Loucy (cell line): ENCODE measurements around the gene ANKDD1B.
A peak's percentile ranks its signal among the peaks of the same experiment; 100 is the strongest.

ENCODE experiments used
- H2AFZ ChIP-seq: fragments of 200-600 bp; sonication (generic); 2 replicates; pipeline ENCODE4 v1.6.0; 2016; ENCODE audit warnings: antibody characterized with exemption, mild to moderate bottlenecking, low read length, moderate library complexity
- H3F3A ChIP-seq: fragments of 200-600 bp; 2 replicates; pipeline ENCODE4 v1.6.0; 2016; ENCODE audit warnings: antibody characterized with exemption, low read depth, mild to moderate bottlenecking
- H3K27me3 ChIP-seq: fragments of 200-600 bp; sonication (generic); 2 replicates; pipeline ENCODE4 v1.6.1; 2014; ENCODE audit warnings: low read length, mild to moderate bottlenecking; ENCODE audit not compliant: insufficient read depth, poor library complexity, severe bottlenecking
- H3K36me3 ChIP-seq: fragments of 200-600 bp; sonication (generic); 2 replicates; pipeline ENCODE4 v1.6.1; 2016; ENCODE audit warnings: low read length; ENCODE audit not compliant: insufficient read depth
- H3K4me1 ChIP-seq: fragments of 200-600 bp; sonication (generic); 2 replicates; pipeline ENCODE4 v1.5.1; 2014; ENCODE audit warnings: low read length, mild to moderate bottlenecking; ENCODE audit not compliant: insufficient read depth, poor library complexity, severe bottlenecking
- H3K4me2 ChIP-seq: fragments of 200-600 bp; sonication (generic); 2 replicates; pipeline ENCODE4 v1.6.0; 2014; ENCODE audit warnings: antibody characterized with exemption, low read length, low read depth, mild to moderate bottlenecking; ENCODE audit not compliant: poor library complexity, severe bottlenecking
- H3K4me3 ChIP-seq: fragments of 200-600 bp; sonication (generic); 2 replicates; pipeline ENCODE4 v1.5.1; 2014; ENCODE audit warnings: low read length, mild to moderate bottlenecking, mixed read lengths; ENCODE audit not compliant: poor library complexity, severe bottlenecking
- H3K79me2 ChIP-seq: fragments of 200-600 bp; sonication (generic); 2 replicates; pipeline ENCODE4 v1.6.1; 2014; ENCODE audit warnings: low read length; ENCODE audit not compliant: insufficient read depth
- H3K9ac ChIP-seq: fragments of 200-600 bp; sonication (generic); 2 replicates; pipeline ENCODE4 v1.6.0; 2014; ENCODE audit warnings: mild to moderate bottlenecking, low read depth, low read length, moderate library complexity; ENCODE audit not compliant: poor library complexity, severe bottlenecking
- H3K9me2 ChIP-seq: fragments of 200-600 bp; sonication (generic); replicated peaks from 2 replicates; pipeline ENCODE4 v1.6.1; 2016; ENCODE audit warnings: low read depth, low read length, mixed read lengths
- H3K9me3 ChIP-seq: fragments of 200-600 bp; sonication (generic); 2 replicates; pipeline ENCODE4 v1.6.1; 2014; ENCODE audit warnings: mild to moderate bottlenecking, antibody characterized with exemption, low read length, low read depth; ENCODE audit not compliant: insufficient read depth
- H4K20me1 ChIP-seq: fragments of 200-600 bp; sonication (generic); 2 replicates; pipeline ENCODE4 v1.6.0; 2014; ENCODE audit warnings: antibody characterized with exemption, low read length, mild to moderate bottlenecking; ENCODE audit not compliant: insufficient read depth, poor library complexity, severe bottlenecking
- EZH2phosphoT487 ChIP-seq: fragments of 200-600 bp; IDR thresholded peaks from 2 replicates; pipeline ENCODE4 v1.6.1; 2018; ENCODE audit warnings: antibody characterized with exemption, mild to moderate bottlenecking, moderate library complexity, borderline replicate concordance
- TF ChIP-seq, protein P1 (sequence below): fragments of 200-600 bp; sonication (generic); conservative IDR thresholded peaks from 2 replicates; pipeline ENCODE4 v1.5.1; 2014; ENCODE audit warnings: mild to moderate bottlenecking, antibody characterized with exemption, low read length

ANKDD1B gene

DNA sequence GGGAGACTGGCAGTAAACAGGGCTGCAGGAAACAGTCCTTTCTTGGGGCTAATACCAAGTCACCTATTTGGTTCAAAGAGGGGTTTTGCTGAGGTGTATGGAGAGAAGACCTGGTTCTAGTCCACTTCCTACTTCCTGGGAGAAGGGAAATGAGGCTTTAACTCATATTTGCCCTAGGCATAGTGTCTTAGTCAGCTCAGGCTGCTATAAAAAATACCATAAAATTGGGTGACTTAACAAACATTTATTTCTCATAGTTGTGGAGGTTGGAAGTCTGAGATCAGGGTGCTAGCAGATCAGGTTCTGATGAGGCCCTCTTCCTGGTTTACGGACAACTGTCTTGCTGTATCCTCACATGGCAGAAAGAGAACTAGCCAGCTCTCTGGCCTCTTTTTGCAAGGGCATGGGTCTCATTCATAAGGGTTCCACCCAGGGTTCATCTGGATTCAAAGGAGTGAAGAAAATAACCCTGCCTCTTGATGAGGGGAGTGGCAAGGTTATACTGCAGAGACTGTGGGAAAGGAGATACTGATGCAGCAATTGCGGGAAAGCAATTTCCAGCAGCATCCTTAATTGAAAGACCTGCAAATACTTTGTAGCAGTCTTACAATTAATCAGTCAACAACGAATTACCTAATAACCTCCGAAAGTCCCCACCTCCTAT, 40.5 kb downstream of the ANKDD1B start:
- Histone ChIP-seq H3K4me3 (no peak overlapping the region), H3K9me3 (no peaks in the 10 kb centered on the region), H3K79me2 (no peaks in the 10 kb centered on the region), H3K9me2 (no peaks in the 10 kb centered on the region), H2AFZ (peak overlapping the region; percentile 48), H3K4me1 (peaks cover 6% of the 10 kb centered on the region), H3K27me3 (no peaks in the 10 kb centered on the region), H3F3A (no peaks in the 10 kb centered on the region), H3K36me3 (no peaks in the 10 kb centered on the region), H3K9ac (no peak overlapping the region), H4K20me1 (no peaks in the 10 kb centered on the region), H3K4me2 (no peak overlapping the region)
- no peak for TF ChIP-seq EZH2phosphoT487

DNA sequence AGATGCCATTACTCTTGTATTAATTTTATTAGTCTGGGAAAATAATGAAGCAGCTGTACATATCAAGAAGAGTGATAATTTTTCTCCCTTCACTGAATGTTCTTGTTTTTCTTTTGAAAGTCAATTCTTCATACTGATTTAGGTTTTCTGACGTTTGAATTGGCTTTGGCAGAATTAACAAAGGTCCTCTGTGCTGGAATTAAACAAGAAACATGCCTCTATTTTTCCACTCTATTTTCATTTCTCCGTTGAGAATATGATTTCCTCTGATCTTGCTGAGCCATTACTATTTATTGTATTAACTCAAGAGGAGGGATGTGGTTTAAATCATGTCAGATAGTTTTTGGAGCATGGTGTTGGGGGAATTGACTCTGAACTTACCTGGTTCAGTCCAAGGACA, 42.3 kb downstream of the ANKDD1B start:
- Histone ChIP-seq H3K4me2 (no peak overlapping the region), H3K79me2 (no peaks in the 10 kb centered on the region), H3F3A (no peaks in the 10 kb centered on the region), H3K9me3 (no peaks in the 10 kb centered on the region), H3K9ac (no peak overlapping the region), H2AFZ (no peak overlapping the region), H4K20me1 (no peaks in the 10 kb centered on the region), H3K4me3 (no peak overlapping the region), H3K9me2 (no peaks in the 10 kb centered on the region), H3K4me1 (peaks cover 6% of the 10 kb centered on the region), H3K36me3 (no peaks in the 10 kb centered on the region), H3K27me3 (no peaks in the 10 kb centered on the region)
- TF ChIP-seq EZH2phosphoT487: no peak
- TF ChIP-seq, protein P1, sequence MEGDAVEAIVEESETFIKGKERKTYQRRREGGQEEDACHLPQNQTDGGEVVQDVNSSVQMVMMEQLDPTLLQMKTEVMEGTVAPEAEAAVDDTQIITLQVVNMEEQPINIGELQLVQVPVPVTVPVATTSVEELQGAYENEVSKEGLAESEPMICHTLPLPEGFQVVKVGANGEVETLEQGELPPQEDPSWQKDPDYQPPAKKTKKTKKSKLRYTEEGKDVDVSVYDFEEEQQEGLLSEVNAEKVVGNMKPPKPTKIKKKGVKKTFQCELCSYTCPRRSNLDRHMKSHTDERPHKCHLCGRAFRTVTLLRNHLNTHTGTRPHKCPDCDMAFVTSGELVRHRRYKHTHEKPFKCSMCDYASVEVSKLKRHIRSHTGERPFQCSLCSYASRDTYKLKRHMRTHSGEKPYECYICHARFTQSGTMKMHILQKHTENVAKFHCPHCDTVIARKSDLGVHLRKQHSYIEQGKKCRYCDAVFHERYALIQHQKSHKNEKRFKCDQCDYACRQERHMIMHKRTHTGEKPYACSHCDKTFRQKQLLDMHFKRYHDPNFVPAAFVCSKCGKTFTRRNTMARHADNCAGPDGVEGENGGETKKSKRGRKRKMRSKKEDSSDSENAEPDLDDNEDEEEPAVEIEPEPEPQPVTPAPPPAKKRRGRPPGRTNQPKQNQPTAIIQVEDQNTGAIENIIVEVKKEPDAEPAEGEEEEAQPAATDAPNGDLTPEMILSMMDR: no peak

DNA sequence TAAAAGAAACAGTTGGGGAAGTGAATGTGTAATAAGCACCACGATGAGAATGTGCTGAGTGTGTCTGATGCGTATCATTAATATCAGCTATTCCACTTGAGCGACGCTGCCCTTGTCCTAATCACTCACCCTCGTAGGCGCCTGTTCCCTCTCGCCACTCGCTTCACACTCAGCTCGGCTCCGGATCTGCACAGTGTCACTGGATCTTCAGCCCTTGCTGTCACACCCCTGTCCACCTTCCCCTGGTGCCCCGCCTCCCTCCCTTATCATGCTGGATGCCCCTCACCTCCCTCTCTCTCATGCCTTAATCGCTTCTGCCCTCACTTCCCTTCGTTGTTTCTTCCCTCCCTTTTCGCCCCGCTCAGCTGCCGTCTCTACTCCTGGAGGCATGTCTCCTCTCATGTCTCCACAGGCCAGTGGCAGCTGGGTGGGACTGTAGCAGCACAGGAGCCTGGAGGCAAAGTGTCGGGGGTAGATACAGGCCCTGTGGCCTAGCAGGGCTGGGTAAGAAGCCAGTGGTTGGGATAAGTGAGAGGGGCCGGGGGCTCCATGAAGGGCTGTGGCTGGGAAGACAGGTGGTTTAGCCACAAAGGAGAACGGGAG, 43.5 kb downstream of the ANKDD1B start:
- no peaks in the 10 kb centered on the region for H3K9me2 ChIP-seq
- TF ChIP-seq, protein P1: no peak
- no peak for TF ChIP-seq EZH2phosphoT487
- H3K9ac ChIP-seq: no peak overlapping the region
- H2AFZ ChIP-seq: no peak overlapping the region
- H3K79me2 ChIP-seq: no peaks in the 10 kb centered on the region
- H3K27me3 ChIP-seq: no peaks in the 10 kb centered on the region
- H4K20me1 ChIP-seq: no peaks in the 10 kb centered on the region
- peaks cover 6% of the 10 kb centered on the region for H3K4me1 ChIP-seq
- H3K9me3 ChIP-seq: no peaks in the 10 kb centered on the region
- no peak overlapping the region for H3K4me3 ChIP-seq
- H3F3A ChIP-seq: no peaks in the 10 kb centered on the region
- H3K36me3 ChIP-seq: no peaks in the 10 kb centered on the region
- H3K4me2 ChIP-seq: no peak overlapping the region
